GM12874 (cell line): ENCODE data around the gene ITGB3BP.

Source experiments
- TF ChIP-seq, protein P1 (sequence below): IDR thresholded peaks from 2 replicates; pipeline ENCODE4 v1.5.1; 2011; ENCODE audit warnings: low read depth, mild to moderate bottlenecking, control low read depth, low read length, moderate library complexity; ENCODE audit not compliant: insufficient read depth

ITGB3BP gene

DNA sequence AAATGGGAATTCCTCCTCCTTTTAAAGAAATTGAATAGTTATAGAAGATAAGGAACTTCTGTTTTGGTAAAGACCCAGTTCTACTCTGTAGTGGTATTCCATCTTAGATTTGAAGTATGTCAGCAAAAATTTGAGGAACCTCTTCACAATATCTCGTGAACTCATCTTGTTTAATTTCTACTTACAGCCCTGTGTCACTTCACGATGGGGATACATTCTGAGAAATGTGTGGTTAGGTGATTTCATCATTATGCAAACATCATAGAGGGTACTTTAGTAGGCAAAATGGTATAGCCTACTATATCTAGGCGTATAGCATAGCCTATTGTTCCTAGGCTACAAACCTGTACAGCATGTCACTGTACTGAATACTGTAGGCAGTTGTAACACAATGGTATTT, 119.6 kb downstream of the ITGB3BP start:
- TF ChIP-seq, protein P1, sequence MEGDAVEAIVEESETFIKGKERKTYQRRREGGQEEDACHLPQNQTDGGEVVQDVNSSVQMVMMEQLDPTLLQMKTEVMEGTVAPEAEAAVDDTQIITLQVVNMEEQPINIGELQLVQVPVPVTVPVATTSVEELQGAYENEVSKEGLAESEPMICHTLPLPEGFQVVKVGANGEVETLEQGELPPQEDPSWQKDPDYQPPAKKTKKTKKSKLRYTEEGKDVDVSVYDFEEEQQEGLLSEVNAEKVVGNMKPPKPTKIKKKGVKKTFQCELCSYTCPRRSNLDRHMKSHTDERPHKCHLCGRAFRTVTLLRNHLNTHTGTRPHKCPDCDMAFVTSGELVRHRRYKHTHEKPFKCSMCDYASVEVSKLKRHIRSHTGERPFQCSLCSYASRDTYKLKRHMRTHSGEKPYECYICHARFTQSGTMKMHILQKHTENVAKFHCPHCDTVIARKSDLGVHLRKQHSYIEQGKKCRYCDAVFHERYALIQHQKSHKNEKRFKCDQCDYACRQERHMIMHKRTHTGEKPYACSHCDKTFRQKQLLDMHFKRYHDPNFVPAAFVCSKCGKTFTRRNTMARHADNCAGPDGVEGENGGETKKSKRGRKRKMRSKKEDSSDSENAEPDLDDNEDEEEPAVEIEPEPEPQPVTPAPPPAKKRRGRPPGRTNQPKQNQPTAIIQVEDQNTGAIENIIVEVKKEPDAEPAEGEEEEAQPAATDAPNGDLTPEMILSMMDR, result no peak

GRCh38 chr1:63401945-63402344, 121.1 kb downstream of the ITGB3BP start:
- TF ChIP-seq, protein P1, result no peak
